Frontal cortex (tissue), 4 donors: ENCODE measurements around the gene IMMT. TPM values are rescaled to one million over a fixed set of nuclear protein-coding genes. Genes with fewer than 3 reads are reported as not detected.
"Not testable (repeated sequence)": the region's sequence is repeated elsewhere in the genome, so short reads cannot be mapped to it uniquely, and the experiment has no call there.

Experiments used
- DNase-seq, 2 donors: peaks; one replicate each; pipeline ENCODE4 v3.0.0; 2012; ENCODE audit warnings: low spot score in 2 of 2
- FAIRE-seq: peaks from 2 replicates; lab custom pipeline; 2012; peaks lifted over from hg19 to GRCh38; lab: Jason Lieb, UNC
- total RNA-seq: library from RNA; depleted of rRNA; stranded (reverse); fragments of >200 nt; gene quantifications from one replicate; pipeline ENCODE4 v1.2.3, GENCODE V29; 2014
- donor health status: control.
- donor health status: control.
- donor health status: control.

Gene IMMT
- total RNA-seq, 1 donor from 2014 or later = 43.6 TPM

- no peak for FAIRE-seq
Observed at GRCh38 chr2:86202702-86203101, 7.4 kb upstream of the IMMT start.

GRCh38 chr2:86202336-86202692 is 7.1 kb upstream of the IMMT start:
- DNase-seq (no peak), FAIRE-seq (no peak)

More at GRCh38 chr2:86202702-86203101, 7.4 kb upstream of the IMMT start:
- DNase-seq = no peak

GRCh38 chr2:86201671-86202335 is 6.5 kb upstream of the IMMT start:
- FAIRE-seq (no peak), DNase-seq (no peak)

DNA sequence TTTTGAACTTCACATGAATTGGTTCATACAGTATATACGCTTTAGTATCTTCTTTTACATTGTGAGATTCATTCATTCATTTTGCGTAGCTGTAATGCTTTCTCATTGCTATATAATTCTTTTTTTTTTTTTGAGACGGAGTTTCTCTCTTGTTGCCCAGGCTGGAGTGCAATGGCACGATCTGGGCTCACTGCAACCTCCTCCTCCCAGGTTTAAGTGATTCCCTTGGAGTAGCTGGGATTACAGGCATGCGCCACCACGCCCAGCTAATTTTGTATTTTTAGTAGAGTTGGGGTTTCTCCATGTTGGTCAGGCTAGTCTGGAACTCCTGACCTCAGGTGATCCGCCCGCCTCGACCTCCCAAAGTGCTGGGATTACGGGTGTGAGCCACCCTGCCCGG is 5.3 kb upstream of the IMMT start:
- DNase-seq, FAIRE-seq: not testable (repeated sequence)

- DNase-seq = no peak
- no peak for FAIRE-seq
Observed at GRCh38 chr2:86199834-86200177, 4.5 kb upstream of the IMMT start.

DNA sequence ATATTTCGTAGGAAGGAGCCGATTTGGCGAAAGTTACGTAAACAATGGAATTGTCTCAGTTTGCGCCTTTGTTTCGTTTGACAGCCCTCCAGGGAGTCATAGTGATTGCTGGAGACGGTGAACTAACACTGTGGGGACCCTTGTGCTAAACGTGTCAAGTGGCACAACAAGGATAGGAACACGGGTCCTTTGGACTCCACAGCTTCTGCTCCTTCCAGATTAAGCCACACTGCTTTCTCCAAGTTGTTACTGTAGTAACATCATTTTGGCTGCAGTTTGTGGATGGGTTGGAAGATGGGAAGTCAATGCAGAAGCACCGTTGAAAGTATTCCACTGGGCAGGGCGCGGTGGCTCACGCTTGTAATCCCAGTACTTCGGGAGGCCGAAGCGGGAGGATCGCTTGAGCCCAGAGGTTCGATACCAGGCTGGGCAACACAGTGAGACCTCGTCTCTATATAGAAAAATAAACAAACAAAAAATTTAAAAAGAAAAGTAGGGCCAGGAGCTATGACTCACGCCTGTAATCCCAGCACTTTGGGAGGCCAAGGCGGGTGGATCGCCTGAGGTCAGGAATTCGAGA is 636 bp upstream of the IMMT start:
- FAIRE-seq (no peak), DNase-seq (no peak)

GRCh38 chr2:86194751-86195054 is 559 bp downstream of the IMMT start:
- FAIRE-seq (no peak), DNase-seq (no peak)

GRCh38 chr2:86193901-86194567 is 1.2 kb downstream of the IMMT start:
- FAIRE-seq (no peak), DNase-seq (no peak)

DNA sequence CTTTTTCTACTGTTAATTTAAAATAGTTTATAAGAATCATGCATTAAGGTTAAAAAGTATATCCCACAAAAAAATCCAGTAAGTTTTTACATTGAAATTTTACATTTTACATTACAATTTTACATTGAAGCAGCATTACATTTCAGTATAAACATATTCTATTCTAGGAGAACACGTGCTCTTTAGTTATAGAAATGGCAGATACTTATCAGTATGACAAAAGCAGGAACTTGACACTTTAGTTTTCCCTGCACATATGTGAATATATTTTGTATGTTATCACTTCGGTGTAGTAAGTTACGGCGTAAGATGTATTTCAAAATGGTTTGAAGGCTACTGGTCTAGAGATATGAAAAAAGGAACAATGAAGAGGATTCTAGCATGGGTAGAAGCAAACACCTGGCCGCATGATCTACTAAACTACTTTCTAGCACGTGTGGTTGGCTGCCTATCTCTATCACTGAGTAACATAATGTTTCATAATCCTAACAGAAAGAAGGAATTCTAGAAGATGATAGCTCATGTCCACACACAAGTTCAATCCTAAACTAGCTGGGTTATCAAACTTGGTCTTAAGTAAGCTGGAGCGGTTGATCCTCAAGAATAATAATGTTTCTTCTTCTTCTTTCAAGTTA is 5.4 kb downstream of the IMMT start:
- DNase-seq (no peak), FAIRE-seq (no peak)

DNA sequence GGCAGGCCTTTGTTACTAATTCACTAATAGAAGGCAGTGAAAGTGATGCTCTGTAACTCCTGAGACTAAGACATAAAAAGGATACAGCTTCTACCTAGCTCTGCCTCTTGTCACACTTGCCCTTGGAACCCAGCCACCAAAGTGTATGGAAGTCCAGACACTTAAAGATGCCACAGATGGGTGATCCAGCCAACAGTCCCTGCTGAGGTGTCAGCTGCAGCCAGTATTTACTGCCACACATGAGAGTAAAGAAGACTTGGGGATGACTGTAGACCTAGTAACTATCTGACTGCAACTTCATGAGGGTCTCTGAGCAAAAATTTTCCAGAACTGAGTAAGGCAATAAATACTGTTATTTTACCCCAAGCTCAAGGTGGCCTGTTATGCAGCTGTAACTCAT is 8.8 kb downstream of the IMMT start:
- FAIRE-seq (no peak), DNase-seq (no peak)

DNA sequence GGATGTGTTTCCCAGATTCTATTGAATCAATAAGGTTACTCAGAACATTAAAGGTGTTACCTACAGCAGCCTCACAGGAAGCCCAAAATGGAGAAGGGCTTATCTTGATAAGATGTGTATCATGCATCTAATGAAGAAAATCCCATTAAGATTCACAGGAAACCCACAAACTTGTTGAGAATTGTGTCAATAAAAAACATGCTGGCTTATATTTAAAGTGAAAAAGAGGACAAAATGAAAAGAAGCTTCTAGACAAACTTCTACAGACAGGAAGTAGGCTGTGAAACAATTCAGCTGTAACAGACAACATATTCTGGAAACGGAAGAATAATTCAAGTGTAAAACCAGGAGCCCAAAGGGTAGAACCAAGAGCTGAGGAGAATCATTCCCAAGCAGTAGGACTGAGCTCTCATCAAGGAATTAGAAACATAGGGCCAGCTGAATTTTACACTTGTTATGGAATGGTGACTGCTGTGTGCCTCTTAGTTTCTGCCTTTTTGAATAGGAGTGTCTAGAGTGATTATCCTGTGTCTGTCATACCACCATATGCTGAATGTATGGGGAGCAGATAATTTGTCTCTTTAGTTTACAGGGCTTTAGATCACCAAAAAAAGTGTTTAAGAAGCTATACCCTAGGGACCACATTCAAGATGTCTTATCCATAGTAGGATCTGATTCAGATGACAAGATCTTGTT is 9.6 kb downstream of the IMMT start:
- no peak for FAIRE-seq

GRCh38 chr2:86176597-86176996 is 18.7 kb downstream of the IMMT start:
- FAIRE-seq (no peak), DNase-seq (no peak)

More for the DNA sequence above, 9.6 kb downstream of the IMMT start:
- no peak for DNase-seq

DNA sequence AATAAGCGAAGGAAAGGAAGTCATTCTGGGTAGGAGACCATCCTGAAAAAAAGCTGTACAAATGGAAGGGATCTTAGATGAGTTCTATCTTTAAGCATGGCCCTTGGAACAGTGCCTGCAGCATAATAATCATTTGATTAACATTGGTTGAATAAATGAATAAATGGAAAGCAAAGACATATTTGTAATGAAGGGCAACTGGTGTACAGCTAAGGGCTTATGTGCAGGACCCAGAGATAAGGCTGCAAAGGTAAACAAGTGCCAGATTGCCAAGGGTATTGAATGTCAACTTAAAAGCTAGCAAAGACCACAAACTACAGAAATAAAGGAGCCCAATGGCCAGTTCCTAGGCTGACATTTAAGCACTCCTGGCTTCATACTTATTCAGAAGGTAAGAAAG is 19.4 kb downstream of the IMMT start:
- DNase-seq (no peak), FAIRE-seq (no peak)

DNA sequence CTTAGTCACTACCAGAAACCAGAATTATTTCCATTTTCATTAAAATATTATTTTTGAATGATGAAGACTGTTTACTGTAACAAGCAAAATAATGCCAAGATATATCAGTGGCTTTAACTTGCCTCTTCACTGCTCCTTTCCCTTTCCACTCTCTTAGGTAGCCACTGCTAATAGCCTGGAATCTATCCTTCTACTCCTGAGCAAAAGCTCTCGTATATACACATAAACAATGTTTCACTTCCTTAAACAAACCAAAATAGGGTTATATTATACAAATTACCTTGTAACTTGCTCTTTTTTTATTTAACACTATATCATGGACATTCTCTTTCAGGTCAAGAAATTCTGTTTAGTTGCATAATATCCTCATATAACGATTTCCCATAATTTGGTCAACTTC is 20.8 kb downstream of the IMMT start:
- DNase-seq = no peak
- no peak for FAIRE-seq

GRCh38 chr2:86172610-86173009 is 22.7 kb downstream of the IMMT start:
- DNase-seq (no peak), FAIRE-seq (no peak)

DNA sequence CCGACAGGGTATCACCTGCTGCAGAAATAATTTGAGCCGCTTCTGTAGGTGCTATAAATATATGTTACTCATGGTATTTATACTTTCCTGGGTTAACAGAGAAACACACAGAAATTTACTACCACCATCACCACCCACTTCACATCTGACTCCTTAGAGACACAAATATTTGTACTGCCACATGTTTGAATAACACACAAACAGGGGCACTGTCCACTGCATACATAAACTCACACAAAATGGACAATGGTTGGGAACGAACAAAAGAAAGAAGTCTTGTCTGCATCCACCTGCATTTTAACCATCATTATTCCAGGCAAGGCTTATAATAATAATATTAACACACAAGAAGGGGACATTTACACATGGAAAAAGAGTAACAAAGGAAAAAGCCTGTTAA is 24.0 kb downstream of the IMMT start:
- FAIRE-seq = no peak

DNA sequence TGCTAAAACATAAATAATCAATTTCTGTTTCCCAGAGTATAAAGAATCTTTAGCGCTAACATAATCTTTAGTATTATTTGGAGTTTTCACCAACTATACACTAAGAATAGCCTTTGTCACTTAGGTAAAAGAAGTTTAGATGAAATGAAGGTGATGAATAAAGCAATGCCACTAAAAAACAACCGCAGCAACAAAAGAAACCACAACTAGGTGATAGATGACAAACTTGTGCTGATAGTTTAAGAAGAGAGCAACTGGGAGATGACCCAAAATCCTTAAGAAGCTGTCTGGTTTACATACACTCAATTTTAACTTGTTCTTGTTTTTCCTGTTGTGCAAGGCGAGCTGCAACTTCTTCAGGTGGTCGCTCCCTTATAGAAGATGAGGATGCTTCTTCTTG is 24.8 kb downstream of the IMMT start:
- no peak for FAIRE-seq

More for the DNA sequence above, 24.0 kb downstream of the IMMT start:
- DNase-seq = no peak

GRCh38 chr2:86160156-86160952 is 34.9 kb downstream of the IMMT start:
- DNase-seq = no peak
- FAIRE-seq = no peak

More for the DNA sequence above, 24.8 kb downstream of the IMMT start:
- no peak for DNase-seq

DNA sequence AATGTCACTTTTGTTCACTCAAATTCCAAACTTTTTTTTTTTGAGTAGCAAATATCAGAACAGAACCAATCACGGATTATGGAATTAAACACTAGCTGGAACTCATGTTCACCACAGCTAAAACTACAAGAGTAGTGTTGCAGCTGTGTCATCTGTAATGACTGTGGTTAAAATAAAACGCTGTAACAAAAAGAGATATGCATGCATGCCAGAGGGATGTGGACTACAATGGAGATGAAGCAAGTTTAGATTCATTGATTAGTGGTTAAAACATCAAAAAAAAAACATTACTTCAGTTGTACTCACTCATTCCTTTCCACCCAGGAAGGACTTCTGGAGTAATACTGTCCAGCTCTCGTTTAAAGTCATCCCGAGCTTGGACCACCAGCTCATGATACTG is 37.0 kb downstream of the IMMT start:
- DNase-seq = no peak
- no peak for FAIRE-seq

DNA sequence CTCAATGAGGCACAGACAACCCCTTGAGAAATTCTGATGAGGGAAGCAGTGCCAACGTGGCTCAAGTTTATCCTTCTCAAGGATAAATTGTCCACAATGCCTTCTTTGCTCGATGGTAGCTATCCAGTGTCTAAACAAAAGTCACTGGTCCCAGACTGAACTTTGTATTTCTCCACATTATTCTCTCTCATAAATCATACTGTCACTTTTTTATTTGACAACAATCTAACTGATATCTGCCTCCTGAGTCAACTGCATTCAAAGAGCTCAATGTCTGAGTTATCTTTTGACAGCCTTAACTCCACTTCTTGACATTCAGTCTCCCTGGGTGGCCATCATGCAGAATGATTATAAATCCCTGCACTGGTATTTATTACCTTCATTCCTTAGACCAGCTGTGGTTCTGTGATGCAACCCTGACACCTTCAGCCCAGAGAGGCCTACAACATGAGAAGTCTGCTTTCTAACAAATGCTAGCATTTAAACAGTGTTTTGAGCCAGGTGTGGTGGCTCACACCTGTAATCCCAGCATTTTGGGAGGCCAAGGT is 38.2 kb downstream of the IMMT start:
- DNase-seq = no peak
- no peak for FAIRE-seq
